HG03378 (cell line): ENCODE data around the gene HLA-DQB2.
"Not testable (repeated sequence)": the region's sequence is repeated elsewhere in the genome, so short reads cannot be mapped to it uniquely, and the experiment has no call there.

ENCODE experiments used
- ATAC-seq: cut with Tn5 transposase; IDR thresholded peaks from one replicate; pipeline ENCODE4 v1.9.1; 2021; ENCODE audit warnings: mild to moderate bottlenecking, moderate library complexity; ENCODE audit not compliant: unreplicated experiment

HLA-DQB2 gene

GRCh38 chr6:32752580-32752979 lies 10.8 kb downstream of the HLA-DQB2 start:
- ATAC-seq = no peak

- not testable (repeated sequence) for ATAC-seq
These were observed 17.7 kb downstream of the HLA-DQB2 start for GRCh38 chr6:32745649-32746048.

GRCh38 chr6:32744776-32745175 lies 18.6 kb downstream of the HLA-DQB2 start:
- no peak for ATAC-seq

- no peak for ATAC-seq
These were observed 21.0 kb downstream of the HLA-DQB2 start for GRCh38 chr6:32742374-32742773.

GRCh38 chr6:32741031-32741960 lies 22.0 kb downstream of the HLA-DQB2 start, which contains the start of gene HLA-DQA2:
Gene HLA-DQA2, plus strand, starts transcription at chr6:32741391. Its CDS starts 53 bp downstream, at chr6:32741444.
- ATAC-seq = no peak

- no peak for ATAC-seq
These were observed 25.2 kb downstream of the HLA-DQB2 start for GRCh38 chr6:32738126-32738525.

GRCh38 chr6:32718879-32719278 lies 44.5 kb downstream of the HLA-DQB2 start:
- ATAC-seq = no peak

GRCh38 chr6:32716396-32716795 lies 46.9 kb downstream of the HLA-DQB2 start:
- no peak for ATAC-seq

GRCh38 chr6:32713241-32713640 lies 50.1 kb downstream of the HLA-DQB2 start:
- no peak for ATAC-seq

- no peak for ATAC-seq
These were observed 53.7 kb downstream of the HLA-DQB2 start for GRCh38 chr6:32709625-32710024.
